Osteoblast (primary cell): Measurements from ENCODE around the gene DNAJC15. TPM values are rescaled to one million over a fixed set of nuclear protein-coding genes. Genes with fewer than 3 reads are reported as not detected.

Source experiments
- DNase-seq: peaks from one replicate; pipeline ENCODE4 v3.0.0; 2011; ENCODE audit warnings: low spot score, mixed read lengths; ENCODE audit not compliant: insufficient read length; ENCODE audit errors: missing footprints
- H2AFZ ChIP-seq: 2 replicates; pipeline ENCODE4 v1.6.0; 2011; ENCODE audit warnings: mild to moderate bottlenecking, low read length
- H3K27ac ChIP-seq: 2 replicates; pipeline ENCODE4 v1.5.1; 2011; ENCODE audit warnings: mild to moderate bottlenecking, low read depth, low read length, moderate library complexity
- H3K27me3 ChIP-seq: 2 replicates; pipeline ENCODE4 v1.6.0; 2012; ENCODE audit warnings: mild to moderate bottlenecking, control low read depth, inconsistent platforms, low read length, moderate library complexity; ENCODE audit not compliant: insufficient read depth
- H3K36me3 ChIP-seq: 2 replicates; pipeline ENCODE4 v1.5.1; 2011; ENCODE audit warnings: mild to moderate bottlenecking, low read length, control low read depth, moderate library complexity; ENCODE audit not compliant: insufficient read depth
- H3K4me1 ChIP-seq: 2 replicates; pipeline ENCODE4 v1.5.1; 2011; ENCODE audit warnings: mild to moderate bottlenecking, low read length, control low read depth, moderate library complexity; ENCODE audit not compliant: insufficient read depth
- H3K4me2 ChIP-seq: 2 replicates; pipeline ENCODE4 v1.6.0; 2011; ENCODE audit warnings: mild to moderate bottlenecking, low read length; ENCODE audit not compliant: insufficient read depth
- H3K4me3 ChIP-seq: fragments of 200-600 bp; sonication (generic); 3 replicates; pipeline ENCODE4 v1.5.1; 2012; ENCODE audit warnings: mild to moderate bottlenecking, low read length, inconsistent platforms; ENCODE audit not compliant: insufficient read depth
- H3K79me2 ChIP-seq: 2 replicates; pipeline ENCODE4 v1.6.0; 2012; ENCODE audit warnings: mild to moderate bottlenecking, low read length, control low read depth, inconsistent platforms; ENCODE audit not compliant: insufficient read depth
- H3K9me3 ChIP-seq: 2 replicates; pipeline ENCODE4 v1.5.1; 2011; ENCODE audit warnings: low read depth, low read length, control low read depth
- H4K20me1 ChIP-seq: 2 replicates; pipeline ENCODE4 v1.6.0; 2012; ENCODE audit warnings: mild to moderate bottlenecking, low read length, control low read depth; ENCODE audit not compliant: insufficient read depth
- total RNA-seq: library from RNA; depleted of rRNA; stranded (reverse); fragments of >200 nt; gene quantifications from 2 replicates; pipeline ENCODE4 v1.2.3, GENCODE V29; 2012
- TF ChIP-seq, protein P1 (sequence below): IDR thresholded peaks from 2 replicates; pipeline ENCODE4 v1.5.1; 2011; ENCODE audit warnings: mild to moderate bottlenecking, low read depth, low read length, moderate library complexity; ENCODE audit errors: extremely low read depth

The DNAJC15 gene
- total RNA-seq, 1 donor, result 17.0 TPM

DNA sequence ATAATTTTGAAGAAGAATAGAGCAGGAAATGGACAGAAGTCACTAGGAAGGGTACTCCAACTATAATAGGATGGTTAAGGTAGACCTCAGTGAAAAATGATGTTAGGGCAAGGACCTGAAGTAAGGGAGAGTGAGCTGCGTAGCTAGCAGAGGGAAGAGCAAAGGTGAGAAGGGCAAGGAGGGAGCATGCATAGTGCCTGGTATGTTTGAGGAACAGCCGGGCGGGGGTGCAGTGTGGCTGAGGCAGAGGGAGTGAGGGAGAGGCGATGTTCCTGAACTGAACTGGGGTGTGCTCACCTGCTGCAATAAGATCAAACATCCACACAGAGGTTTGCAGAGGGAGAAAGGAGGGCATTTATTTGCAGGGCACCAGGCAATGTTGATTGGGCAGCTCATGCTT, 110.4 kb downstream of the DNAJC15 start:
- Histone ChIP-seq H3K4me1 (peaks cover 11% of the 10 kb centered on the region), H3K27me3 (peaks cover 3% of the 10 kb centered on the region), H3K36me3 (no peaks in the 10 kb centered on the region), H3K4me3 (no peak overlapping the region), H3K9me3 (no peaks in the 10 kb centered on the region), H4K20me1 (no peaks in the 10 kb centered on the region), H3K4me2 (no peak overlapping the region), H3K27ac (no peak overlapping the region), H2AFZ (no peak overlapping the region), H3K79me2 (no peaks in the 10 kb centered on the region)
- DNase-seq, result no peak
- TF ChIP-seq, protein P1, sequence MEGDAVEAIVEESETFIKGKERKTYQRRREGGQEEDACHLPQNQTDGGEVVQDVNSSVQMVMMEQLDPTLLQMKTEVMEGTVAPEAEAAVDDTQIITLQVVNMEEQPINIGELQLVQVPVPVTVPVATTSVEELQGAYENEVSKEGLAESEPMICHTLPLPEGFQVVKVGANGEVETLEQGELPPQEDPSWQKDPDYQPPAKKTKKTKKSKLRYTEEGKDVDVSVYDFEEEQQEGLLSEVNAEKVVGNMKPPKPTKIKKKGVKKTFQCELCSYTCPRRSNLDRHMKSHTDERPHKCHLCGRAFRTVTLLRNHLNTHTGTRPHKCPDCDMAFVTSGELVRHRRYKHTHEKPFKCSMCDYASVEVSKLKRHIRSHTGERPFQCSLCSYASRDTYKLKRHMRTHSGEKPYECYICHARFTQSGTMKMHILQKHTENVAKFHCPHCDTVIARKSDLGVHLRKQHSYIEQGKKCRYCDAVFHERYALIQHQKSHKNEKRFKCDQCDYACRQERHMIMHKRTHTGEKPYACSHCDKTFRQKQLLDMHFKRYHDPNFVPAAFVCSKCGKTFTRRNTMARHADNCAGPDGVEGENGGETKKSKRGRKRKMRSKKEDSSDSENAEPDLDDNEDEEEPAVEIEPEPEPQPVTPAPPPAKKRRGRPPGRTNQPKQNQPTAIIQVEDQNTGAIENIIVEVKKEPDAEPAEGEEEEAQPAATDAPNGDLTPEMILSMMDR, result no peak

DNA sequence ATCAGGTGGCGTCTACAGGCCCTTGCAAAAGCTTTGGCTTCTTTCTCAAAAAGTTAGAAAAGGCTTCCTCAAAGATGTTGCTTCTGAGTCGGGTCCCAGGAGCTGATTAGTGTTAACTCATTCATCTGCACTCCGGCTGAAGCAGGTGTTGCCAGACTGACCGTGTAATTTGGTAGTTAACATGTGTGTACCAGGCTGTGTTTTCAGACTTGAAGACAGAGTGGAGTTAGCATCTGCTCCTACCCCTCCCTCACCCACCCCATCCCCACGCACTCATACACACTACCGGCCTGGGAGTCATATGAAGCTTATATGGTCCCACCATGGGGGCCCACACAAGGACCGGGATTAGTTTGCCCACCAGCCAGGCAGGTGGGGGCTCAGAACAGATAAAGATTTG, 111.5 kb downstream of the DNAJC15 start:
- DNase-seq, result no peak
- H3K4me3 ChIP-seq, result no peak overlapping the region
- H3K79me2 ChIP-seq, result no peaks in the 10 kb centered on the region
- no peaks in the 10 kb centered on the region for H4K20me1 ChIP-seq
- no peaks in the 10 kb centered on the region for H3K36me3 ChIP-seq
- peaks cover 3% of the 10 kb centered on the region for H3K27me3 ChIP-seq
- no peaks in the 10 kb centered on the region for H3K9me3 ChIP-seq
- H3K4me2 ChIP-seq, result no peak overlapping the region
- TF ChIP-seq, protein P1, result no peak
- no peak overlapping the region for H3K27ac ChIP-seq
- no peak overlapping the region for H2AFZ ChIP-seq
- peaks cover 11% of the 10 kb centered on the region for H3K4me1 ChIP-seq

DNA sequence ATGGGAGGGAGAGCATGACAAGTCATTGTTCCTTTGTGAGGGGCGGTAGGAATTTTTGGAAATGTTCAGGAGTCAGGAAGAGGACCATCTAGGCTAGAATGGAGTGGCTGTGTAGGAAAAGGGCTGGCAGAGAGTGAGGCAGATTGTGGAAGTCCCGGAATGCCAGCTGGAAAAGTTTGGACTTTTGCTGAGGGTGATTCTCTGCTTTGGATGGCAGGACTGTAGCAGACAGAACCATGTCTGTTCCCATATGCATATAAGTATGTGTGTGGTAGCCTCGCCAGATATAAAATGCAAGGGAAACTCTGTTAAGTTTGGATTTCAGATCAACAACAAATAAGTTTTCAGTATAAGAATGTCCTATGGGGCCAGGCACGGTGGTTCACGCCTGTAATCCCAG, 112.1 kb downstream of the DNAJC15 start:
- no peak overlapping the region for H3K4me3 ChIP-seq
- H3K4me1 ChIP-seq, result peaks cover 11% of the 10 kb centered on the region
- H3K27ac ChIP-seq, result no peak overlapping the region
- H3K9me3 ChIP-seq, result no peaks in the 10 kb centered on the region
- DNase-seq, result no peak
- no peak overlapping the region for H2AFZ ChIP-seq
- H4K20me1 ChIP-seq, result no peaks in the 10 kb centered on the region
- H3K79me2 ChIP-seq, result no peaks in the 10 kb centered on the region
- peaks cover 3% of the 10 kb centered on the region for H3K27me3 ChIP-seq
- H3K36me3 ChIP-seq, result no peaks in the 10 kb centered on the region
- TF ChIP-seq, protein P1, result no peak
- H3K4me2 ChIP-seq, result no peak overlapping the region

DNA sequence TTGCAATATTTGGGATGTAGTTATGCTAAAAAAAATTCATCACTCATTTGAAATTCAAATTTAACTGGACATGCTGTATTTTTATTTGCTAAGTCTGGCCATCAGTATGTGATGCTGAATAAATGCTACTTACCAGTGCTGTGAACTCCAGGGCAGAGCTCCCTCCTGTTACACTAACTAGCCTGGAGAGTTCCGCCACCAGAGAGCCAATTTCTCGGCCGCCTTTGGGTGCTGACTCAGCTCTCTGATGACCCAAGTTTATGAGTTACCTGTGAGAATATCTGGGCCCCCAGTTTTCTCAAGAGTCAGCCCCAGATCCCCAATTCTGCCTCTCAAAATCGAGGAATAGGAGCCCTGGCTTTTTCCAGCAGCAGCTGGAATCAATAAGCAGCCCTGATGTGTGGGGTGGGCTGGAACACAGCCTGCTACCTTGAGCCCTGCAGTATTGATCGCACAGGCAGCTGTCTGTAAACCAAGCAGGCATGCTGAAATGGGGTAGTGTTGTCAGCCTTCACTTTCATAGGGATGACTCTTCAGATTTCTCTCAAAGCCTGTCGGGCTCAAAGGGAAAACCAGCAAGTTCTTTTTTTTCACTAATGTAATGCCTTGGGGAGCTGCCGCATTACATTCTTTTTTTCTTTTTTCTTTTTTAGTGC, 113.7 kb downstream of the DNAJC15 start:
- Histone ChIP-seq H4K20me1 (no peaks in the 10 kb centered on the region), H3K27me3 (peaks cover 3% of the 10 kb centered on the region), H2AFZ (peak overlapping the region; percentile 81), H3K4me3 (peak overlapping the region; percentile 48), H3K4me2 (peak overlapping the region; percentile 71), H3K27ac (no peak overlapping the region), H3K36me3 (no peaks in the 10 kb centered on the region), H3K4me1 (peaks cover 10% of the 10 kb centered on the region), H3K9me3 (no peaks in the 10 kb centered on the region), H3K79me2 (no peaks in the 10 kb centered on the region)
- TF ChIP-seq, protein P1, result no peak
- peak; percentile 21 for DNase-seq
